Mucosa of descending colon (tissue), 3 donors: ENCODE data around the gene TECR. TPM values are rescaled to one million over a fixed set of nuclear protein-coding genes. Genes with fewer than 3 reads are reported as not detected.
"Not testable (repeated sequence)": the region's sequence is repeated elsewhere in the genome, so short reads cannot be mapped to it uniquely, and the experiment has no call there.

Source experiments
- ATAC-seq: fragments of 200-7000 bp; cut with Tn5 transposase; one replicate; pipeline ENCODE4 v1.9.1; 2020; ENCODE audit warnings: mild to moderate bottlenecking, moderate library complexity
- DNase-seq, 3 donors: peaks; one replicate each; pipeline ENCODE4 v3.0.0-alpha.2; 2020
- H3K36me3 ChIP-seq: fragments of 200-600 bp; one replicate; pipeline ENCODE4 v1.8.0; 2021; ENCODE audit warnings: low read depth, mild to moderate bottlenecking
- H3K4me1 ChIP-seq: fragments of 200-600 bp; one replicate; pipeline ENCODE4 v1.8.0; 2021; ENCODE audit warnings: low read depth, mild to moderate bottlenecking
- H3K4me3 ChIP-seq: fragments of 200-600 bp; one replicate; pipeline ENCODE4 v1.8.0; 2021; ENCODE audit warnings: mild to moderate bottlenecking
- H3K9me3 ChIP-seq: fragments of 200-600 bp; one replicate; pipeline ENCODE4 v1.8.0; 2021; ENCODE audit warnings: mild to moderate bottlenecking
- intact Hi-C, 2 donors: fragments of 100-400 bp; cut with DNase I in 1 of 2; cut with micrococcal nuclease in 1 of 2; formaldehyde crosslinking; loops; one replicate each; pipeline versions ENCODE4 v1.11.0 to v1.11.1; 2022; cut with DNase I, micrococcal nuclease
- total RNA-seq, 3 donors: library from RNA; stranded (reverse); fragmentation: NEBNext Ultra II Directional in 2 of 3; extraction: Animal tissue kit (Norgen Biotek cat#: 25700) in 2 of 3; gene quantifications; one replicate each; pipeline versions ENCODE4 v1.2.1 to v1.2.4, GENCODE V29; 2021 to 2023
- TF ChIP-seq, protein P1 (sequence below): fragments of 200-600 bp; IDR thresholded peaks from one replicate; pipeline ENCODE4 v1.8.0; 2022; ENCODE audit warnings: antibody characterized with exemption, mild to moderate bottlenecking
- donor health status: DM: no; HTN: no; CAD: no; lungs with moderate emphysema.
- donor health status: DM: no; HTN: no; CAD: no.
- donor health status: DM: no; HTN: yes; CAD: no.

The TECR gene
- total RNA-seq, 3 donors from 2014 or later, result 94.4 to 155 (median 141) TPM

DNA sequence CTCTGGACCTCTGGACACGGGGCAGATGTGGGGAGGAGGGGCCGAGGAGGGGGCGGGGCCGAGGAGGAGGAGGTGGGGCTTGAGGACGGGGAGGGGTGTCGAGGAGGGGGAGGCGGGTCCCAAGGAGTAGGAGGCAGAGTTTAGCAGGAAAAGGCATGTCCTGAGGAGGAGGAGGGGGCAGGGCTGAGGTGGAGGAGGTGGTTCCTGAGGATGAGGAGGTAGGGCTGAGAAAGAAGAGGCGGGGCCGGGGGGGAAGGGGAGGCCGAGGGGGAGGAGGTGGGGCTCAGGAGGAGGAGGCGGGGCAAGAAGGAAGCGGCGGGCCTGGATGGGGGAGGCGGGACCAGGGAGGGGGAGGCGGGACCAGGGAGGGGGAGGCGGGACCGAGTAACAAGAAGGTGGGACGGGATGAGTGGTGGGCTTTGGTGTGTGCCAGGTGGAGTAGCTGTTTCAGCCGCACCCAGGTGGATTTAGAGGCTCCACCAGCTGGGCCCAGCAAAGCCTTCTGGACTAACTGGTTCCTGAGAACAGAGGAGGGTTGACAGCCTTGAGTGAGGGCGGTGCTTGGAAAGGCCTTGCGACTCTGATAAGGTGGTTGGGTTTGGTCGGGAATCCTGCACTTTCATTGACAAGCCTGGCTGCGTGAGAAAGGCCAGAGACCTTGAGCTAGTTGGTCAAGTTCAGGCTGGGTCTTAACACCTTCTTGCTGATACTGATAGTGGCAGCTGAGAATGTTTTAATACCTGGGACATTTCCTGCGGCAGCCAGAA, 7.7 kb downstream of the TECR start:
- ATAC-seq, result peak; percentile 94
- no peaks in the 10 kb centered on the region for H3K9me3 ChIP-seq
- TF ChIP-seq, protein P1, sequence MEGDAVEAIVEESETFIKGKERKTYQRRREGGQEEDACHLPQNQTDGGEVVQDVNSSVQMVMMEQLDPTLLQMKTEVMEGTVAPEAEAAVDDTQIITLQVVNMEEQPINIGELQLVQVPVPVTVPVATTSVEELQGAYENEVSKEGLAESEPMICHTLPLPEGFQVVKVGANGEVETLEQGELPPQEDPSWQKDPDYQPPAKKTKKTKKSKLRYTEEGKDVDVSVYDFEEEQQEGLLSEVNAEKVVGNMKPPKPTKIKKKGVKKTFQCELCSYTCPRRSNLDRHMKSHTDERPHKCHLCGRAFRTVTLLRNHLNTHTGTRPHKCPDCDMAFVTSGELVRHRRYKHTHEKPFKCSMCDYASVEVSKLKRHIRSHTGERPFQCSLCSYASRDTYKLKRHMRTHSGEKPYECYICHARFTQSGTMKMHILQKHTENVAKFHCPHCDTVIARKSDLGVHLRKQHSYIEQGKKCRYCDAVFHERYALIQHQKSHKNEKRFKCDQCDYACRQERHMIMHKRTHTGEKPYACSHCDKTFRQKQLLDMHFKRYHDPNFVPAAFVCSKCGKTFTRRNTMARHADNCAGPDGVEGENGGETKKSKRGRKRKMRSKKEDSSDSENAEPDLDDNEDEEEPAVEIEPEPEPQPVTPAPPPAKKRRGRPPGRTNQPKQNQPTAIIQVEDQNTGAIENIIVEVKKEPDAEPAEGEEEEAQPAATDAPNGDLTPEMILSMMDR, result no peak
- H3K4me3 ChIP-seq, result no peak overlapping the region
- intact Hi-C loops, result no loop called here
- H3K4me1 ChIP-seq, result peaks cover 7% of the 10 kb centered on the region
- DNase-seq, result peak; percentile 87 to 90 (median 90)
- H3K36me3 ChIP-seq, result no peaks in the 10 kb centered on the region

DNA sequence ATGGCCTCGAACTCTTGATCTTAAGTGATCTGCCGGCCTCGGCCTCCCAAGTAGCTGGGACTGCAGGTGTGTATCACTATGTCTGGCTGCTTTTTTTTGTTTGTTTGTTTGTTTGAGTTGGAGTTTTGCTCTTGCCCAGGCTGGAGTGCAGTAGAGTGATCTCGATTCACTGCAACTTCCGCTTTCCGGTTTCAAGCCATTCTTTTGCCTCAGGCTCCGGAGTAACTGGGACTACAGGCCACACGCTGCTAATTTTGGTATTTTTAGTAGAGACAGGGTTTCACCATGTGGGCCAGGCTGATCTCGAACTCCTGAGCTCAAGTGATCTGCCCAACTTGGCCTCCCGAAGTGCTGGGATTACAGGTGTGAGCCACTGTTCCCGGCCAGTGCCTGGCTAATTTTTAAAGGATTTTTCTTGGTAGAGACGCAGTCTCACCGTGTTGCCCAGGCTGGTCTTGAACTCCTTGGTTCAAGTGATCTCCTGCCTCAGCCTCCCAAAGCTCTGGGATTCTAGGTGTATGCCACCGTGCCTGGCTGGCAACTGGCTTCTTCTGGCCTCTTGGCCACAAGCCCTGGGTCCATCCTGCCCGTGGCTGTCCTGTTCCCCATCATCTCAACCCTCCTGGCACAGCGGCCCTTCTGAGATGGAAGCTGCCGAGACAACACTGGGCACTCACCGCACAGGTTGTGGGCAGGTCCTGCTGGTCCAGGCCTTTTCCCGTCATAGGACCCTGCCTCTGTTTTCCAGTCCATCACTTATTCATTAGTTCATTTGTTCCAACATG, 11.5 kb downstream of the TECR start:
- intact Hi-C loops, result no loop called here
- DNase-seq, result no peak
- no peaks in the 10 kb centered on the region for H3K36me3 ChIP-seq
- peaks cover 7% of the 10 kb centered on the region for H3K4me1 ChIP-seq
- TF ChIP-seq, protein P1, result no peak
- H3K9me3 ChIP-seq, result no peaks in the 10 kb centered on the region
- H3K4me3 ChIP-seq, result no peak overlapping the region
- ATAC-seq, result no peak

DNA sequence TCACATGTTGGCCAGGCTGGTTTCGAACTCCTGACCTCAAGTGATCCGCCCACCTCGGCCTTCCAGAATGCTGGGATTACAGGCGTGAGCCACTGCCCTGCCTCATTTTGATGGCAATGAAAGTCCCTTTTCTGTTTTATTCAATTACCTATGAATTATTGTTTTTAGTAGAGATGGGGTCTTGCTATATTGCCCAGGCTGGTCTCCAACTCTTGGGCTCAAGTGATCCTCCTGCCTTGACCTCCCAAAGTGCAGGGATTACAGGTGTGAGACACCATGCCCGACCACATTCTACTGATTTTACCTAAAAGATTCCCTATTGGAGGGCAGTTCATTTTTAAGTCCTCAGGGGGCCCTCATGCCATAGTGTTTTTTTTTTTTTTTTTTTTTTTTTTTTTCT, 12.6 kb downstream of the TECR start:
- H3K4me1 ChIP-seq, DNase-seq, H3K9me3 ChIP-seq, intact Hi-C loops, H3K4me3 ChIP-seq, H3K36me3 ChIP-seq, ATAC-seq: not testable (repeated sequence)

DNA sequence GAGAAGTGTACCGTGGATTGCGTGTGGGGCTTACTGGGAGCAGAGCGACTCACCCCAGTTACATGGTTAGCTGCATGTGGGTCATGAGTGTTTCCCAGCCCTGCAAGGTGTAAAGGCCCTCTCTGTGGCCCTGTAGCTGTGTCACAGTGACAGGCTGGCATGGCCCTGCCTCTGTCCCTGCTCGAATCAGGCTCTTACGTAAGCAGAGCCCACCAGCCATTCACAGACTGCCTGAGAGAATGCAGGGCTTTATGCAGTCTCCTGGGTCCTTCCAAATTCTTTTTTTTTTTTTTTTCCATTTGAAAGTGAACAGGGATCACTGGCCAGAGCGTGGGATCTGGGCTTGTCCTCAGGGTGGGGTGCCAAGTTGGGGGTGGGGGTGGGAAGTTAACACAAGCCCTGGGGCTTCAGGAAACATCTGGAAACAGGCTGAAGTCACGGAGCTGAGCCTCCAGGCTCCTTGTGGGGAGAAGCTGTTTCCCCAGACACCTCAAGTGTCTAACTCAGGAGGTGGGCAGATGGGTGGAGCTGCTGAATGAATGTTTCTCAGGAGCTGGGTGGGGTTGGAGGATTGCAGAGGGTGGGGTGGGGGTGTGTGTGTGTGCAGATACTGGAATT, 13.4 kb downstream of the TECR start:
- no peak for DNase-seq
- Histone ChIP-seq H3K4me1 (peaks cover 1% of the 10 kb centered on the region), H3K4me3 (no peak overlapping the region), H3K9me3 (no peaks in the 10 kb centered on the region), H3K36me3 (no peaks in the 10 kb centered on the region)
- ATAC-seq, result peak; percentile 29
- intact Hi-C loops, result no loop called here
- TF ChIP-seq, protein P1, result no peak

DNA sequence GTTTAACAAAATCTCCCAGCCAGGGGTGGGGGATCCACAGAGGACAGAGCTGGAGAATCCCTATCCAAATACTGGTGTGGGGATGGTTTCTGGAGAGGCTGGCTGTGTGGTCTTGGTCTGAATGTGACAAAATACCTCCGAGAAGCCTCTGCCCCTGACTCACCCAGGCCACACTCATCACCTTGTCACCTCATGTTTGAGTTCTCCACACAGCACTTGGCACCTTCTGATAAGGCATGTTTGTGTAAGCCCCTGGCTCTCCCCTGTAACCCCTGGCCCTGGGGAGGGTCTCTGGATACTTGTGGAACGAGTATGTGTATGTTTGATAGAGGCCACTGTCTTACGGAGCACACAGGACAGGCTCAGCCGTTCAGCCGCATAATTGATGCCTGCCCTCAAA, 14.7 kb downstream of the TECR start:
- intact Hi-C loops, result no loop called here
- Histone ChIP-seq H3K9me3 (no peaks in the 10 kb centered on the region), H3K4me3 (no peak overlapping the region), H3K36me3 (no peaks in the 10 kb centered on the region), H3K4me1 (no peaks in the 10 kb centered on the region)
- TF ChIP-seq, protein P1, result no peak
- DNase-seq (no peak), ATAC-seq (no peak)
